Mucosa of gallbladder (tissue), 1 donor: Measurements from ENCODE around the gene CHADL. TPM values are rescaled to one million over a fixed set of nuclear protein-coding genes. Genes with fewer than 3 reads are reported as not detected.

ENCODE experiments used
- DNase-seq: peaks from one replicate; pipeline ENCODE4 v3.0.0-alpha.2; 2020; ENCODE audit warnings: low spot score
- total RNA-seq: library from RNA; stranded (reverse); gene quantifications from one replicate; pipeline ENCODE4 v1.2.1, GENCODE V29; 2021
- donor health status: DM: no; HTN: no; CAD: no.

The CHADL gene
- total RNA-seq, 1 donor from 2014 or later, result 5.4 TPM

GRCh38 chr22:41256254-41257253 lies 15.8 kb upstream of the CHADL start:
- DNase-seq, result no peak

DNA sequence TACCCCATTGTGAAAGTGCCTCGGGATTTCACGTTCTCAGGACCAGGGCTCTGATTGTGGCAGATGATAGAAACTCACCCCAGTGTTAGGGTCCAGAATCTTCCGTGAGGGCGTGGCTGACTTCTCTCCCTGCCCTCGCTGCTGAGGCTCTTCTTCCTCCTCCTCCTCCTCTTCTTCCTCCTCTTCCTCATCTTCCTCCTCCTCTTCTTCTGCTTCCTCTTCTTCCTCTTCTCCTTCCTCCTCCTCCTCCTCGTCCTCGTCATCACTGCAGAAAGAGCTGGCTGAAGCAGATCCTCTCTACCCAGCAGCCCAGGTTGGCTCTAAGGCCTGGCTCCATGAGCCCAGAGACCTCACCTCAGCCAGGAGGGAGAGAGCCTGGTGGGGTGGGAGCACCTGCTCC lies 13.5 kb upstream of the CHADL start:
- DNase-seq, result no peak

DNA sequence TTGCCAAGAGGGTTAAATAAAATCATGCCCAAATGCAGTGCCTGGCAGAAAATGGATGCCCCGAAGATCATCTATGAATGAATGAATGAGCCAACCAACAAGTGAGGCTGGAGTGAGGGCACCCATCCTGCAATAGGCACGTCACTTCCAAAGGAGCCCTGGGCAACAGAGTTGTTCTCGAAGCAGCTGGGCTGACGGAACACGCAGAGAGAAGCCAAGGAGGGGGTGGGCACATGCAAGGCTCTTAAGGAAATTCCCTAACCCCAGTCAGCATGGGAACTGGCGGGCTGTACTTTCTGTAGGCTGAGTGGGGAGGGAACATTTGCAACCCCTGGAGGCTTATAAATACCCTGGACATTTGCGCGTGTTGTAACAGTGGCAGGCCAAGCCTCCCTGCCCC lies 11.6 kb upstream of the CHADL start:
- DNase-seq, result no peak

GRCh38 chr22:41250127-41250526 lies 9.4 kb upstream of the CHADL start:
- DNase-seq, result no peak

- DNase-seq, result no peak
Observed at GRCh38 chr22:41249442-41249841, 8.7 kb upstream of the CHADL start.

DNA sequence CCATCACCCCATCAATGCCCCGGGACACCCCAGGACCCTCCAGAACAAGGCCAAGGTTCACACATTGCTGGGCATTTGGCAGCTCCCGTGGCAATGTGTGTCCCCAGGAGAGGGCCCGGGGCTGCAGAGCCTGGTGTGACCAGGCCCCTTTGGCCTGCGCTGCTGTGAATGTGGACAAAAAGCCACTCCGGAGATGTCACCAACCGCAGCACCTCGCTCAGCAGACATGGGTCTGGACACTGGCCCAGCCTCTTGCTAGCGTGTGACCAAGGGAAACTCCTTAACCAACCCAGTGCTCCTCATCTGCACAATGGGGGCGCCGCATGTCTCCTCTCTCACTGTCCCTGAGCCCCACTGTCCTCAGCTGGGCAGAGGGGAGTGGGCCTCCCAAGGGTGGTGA lies 8.0 kb upstream of the CHADL start:
- DNase-seq, result no peak

- no peak for DNase-seq
Observed at GRCh38 chr22:41248314-41248713, 7.6 kb upstream of the CHADL start.

DNA sequence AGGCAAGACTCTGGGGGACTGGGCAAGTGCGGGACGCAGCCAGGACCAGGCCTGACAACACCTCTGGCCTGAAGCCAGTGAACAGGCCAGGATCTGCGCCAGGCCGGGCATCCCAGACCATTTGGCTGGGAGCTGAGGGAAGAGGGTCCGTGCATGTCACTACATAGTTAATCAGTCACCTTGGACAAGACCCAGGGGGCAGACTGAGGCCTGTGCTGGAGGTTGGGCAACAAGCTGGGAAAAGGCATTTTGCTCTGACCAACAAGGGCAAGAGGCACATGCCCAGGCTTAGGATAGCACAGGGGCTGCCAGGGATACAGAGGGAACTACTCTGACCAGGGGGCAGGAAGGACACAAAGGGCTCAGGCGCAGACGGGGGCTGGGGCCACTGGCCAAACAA lies 7.0 kb upstream of the CHADL start:
- no peak for DNase-seq

- DNase-seq, result no peak
Observed at GRCh38 chr22:41245917-41246499, 5.3 kb upstream of the CHADL start.

DNA sequence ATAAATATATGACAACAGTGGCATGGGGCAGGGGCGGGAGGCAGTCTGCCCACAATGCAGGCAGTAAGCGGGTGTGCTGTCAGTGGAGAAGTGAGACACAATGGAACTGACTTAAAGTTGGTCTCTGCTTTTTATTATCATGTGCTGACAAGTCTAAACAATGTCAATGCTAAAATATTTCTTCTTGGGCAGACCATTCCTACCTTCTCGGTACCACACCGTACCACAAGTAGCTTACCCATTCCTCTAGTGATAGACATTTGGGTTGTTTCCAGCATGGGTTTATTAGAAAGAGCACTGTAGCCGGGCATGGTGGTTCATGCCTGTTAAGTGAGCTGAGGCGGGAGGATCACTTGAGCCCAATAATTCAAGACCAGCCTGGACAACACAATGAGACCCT lies 2.6 kb upstream of the CHADL start:
- no peak for DNase-seq

GRCh38 chr22:41242396-41243117 lies 1.8 kb upstream of the CHADL start:
- DNase-seq, result no peak

- no peak for DNase-seq
Observed at GRCh38 chr22:41241133-41241676, 474 bp upstream of the CHADL start.

DNA sequence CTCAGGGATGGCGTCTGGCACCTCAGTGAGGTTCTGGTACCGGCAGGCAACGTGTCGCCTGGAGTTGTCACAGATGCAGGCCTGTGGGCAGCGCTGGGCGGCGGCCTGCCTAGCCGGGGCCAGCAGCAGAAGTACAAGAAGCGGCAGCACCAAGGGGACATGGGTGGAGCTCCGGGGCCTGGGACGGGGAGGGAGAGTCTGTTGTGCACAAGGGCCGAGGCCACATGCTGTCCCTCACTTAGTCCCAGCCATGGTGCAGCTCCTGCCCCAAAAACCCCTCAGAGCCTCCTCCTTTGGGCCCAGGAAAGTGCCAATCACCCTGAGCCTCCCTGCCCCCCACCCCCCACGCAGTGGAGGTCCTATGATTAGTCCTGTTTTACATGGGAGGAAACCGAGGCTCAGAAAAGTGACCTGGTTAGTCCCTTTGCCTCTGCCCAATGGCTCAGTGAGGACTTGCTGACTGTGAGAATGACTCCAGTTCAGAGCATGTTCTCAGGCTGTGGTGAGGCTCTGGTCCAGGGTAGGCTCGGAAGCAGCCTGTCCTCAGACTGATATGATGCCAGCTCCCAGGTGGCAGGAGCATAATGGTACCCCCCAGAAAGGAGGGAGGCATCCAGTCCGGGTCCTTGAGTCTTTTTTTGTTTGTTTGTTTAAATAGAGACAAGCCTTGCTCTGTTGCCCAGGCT lies 1.1 kb downstream of the CHADL start:
- no peak for DNase-seq

DNA sequence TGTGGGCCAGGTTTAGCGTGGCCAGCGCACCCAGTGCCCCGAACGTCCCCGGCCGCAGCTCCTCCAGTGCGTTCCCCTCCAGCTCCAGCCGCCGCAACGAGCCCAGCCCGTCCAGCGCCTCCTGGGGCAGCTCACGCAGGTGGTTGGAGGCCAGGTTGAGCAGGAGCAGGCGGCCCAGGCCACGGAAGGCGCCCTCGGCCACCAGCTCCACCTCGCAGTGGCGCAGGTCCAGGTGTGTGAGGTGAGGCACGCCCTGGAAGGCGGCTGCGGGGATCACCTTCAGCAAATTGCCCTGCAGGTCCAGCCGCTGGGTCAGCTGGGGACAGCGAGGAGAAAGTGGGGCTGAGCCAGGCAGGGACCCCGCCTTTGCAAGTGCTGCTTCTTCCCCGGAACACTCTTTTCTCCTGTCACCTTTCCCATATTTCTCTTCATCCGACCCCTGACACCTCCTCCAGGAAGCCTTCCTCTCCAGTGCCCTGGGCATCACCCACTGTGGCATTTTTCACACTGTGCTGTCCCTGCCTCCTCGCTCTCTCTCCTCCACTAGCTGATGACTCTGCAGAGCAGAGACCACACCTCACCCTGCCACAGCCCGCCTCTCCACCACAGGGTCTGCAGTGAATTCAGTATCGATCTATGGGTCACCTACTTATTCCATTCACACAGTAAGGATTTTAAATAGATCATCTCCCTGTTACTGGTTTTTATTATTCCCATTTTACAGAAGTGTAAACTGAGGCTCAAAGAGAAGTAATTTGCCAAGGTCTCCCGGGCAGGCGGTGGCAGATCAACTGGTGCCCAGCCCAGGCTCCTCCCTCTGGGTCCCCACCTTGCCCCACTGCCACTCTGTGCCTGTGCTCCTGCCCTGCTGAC lies 1.9 kb downstream of the CHADL start:
- DNase-seq, result no peak

DNA sequence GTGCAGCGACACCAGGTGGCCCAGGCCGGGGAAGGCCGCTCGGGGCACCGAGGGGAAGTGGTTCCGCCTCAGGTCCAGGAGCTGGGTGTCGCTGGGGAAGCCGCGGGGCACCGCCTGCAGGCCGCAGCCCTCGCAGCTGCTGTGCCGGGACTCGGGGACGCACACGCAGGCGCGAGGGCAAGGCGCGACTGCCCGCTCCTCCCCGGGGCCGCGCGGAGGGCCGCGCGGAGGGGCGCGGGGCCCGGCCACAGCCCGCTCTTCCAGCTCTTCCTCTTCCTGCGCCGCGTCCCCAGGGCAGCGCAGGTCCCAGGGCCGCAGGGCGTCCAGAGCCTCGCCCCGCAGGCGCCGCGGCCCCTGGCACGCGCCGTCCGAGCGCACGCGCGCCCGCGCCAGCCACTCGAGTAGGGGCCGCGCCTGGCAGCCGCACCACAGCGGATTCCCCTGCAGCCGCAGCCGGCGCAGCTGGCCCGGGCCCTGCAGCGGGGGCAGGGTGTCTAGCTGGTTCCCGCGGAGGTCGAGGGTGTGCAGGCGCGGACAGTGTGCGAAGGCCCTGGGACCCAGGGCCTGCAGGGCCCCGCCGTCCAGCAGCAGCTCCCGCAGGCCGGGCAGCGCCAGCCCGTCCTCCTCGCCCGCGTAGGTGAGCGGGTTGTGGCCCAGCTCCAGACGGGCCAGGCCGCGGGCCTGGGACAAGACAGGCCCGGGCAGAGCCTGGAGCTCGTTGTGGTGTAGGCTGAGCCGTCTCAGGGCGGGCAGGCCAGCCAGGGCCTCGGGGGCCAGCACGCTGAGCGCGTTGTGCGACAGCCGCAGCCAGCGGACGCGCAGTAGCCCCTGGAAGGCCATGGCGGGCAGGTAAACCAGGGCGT lies 2.8 kb downstream of the CHADL start:
- DNase-seq, result peak; percentile 71

GRCh38 chr22:41237036-41237706 lies 3.6 kb downstream of the CHADL start:
- DNase-seq, result no peak

DNA sequence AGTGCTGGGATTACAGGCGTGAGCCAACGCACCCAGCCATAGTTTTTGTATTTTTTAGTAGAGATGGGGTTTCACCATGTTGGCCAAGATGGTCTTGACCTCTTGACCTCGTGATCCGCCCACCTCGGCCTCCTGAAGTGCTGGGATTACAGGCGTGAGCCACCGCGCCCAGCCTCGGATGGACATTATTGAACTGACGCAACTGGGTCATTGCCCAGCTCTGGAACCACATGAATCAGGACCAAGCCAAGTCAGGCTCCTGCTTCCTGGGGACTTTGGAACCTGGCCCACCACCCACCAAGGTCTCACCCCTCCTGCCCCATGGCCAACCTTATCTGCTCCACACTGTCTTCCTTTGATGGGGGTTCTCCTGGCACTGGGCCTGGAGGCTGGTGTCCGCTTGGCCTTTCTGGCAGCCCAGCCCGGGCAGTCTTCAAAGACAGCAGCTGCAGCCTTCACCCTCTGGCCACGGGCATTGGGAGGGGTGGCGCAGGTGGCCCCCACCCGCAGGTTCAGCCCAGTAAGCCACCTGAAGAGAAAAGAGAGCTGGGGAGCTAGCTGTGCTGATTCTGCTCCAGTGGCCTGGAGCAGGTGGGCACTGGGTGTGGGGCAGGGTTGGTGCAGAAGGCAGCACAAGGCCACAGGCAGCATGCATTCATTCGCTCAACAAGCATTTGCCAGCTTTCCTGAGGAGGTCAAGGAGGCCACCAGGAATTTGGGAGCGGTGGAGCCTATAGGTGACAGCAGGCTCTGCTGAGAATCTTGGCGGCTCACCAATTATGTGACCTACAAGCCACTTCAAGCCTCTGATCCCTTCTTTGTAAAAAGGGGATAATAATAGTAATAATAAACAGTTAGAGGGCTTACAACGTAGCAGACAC lies 5.7 kb downstream of the CHADL start:
- DNase-seq, result no peak

GRCh38 chr22:41231369-41231768 lies 9.4 kb downstream of the CHADL start:
- no peak for DNase-seq
